ENCODE measurements around the gene COMMD1.
"Not testable (repeated sequence)": the region's sequence is repeated elsewhere in the genome, so short reads cannot be mapped to it uniquely, and the experiment has no call there.

The COMMD1 gene

DNA sequence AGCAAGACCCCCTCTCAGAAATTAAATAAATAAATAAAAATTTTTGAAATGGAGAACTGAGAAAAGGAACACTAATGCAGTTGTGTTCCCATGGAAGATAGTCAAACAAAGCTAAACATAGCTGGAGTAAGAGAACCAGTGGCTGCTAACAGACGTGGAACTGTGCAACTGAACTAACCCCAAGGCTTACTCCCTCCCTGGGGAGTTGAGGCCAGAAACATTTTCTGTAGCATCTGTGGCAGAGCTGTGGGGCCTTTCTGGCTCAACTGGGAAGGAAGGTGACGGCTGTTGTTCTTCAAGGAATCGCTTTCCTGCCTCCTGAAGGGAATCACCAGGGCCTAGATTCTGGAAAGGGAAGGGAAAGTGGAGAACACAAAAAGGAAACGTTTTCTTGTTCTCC is 236.6 kb downstream of the COMMD1 start:
- no peaks in the 10 kb centered on the region for H3K4me1 ChIP-seq (ENCODE audit: control insufficient read depth, insufficient read depth, low read length, unreplicated experiment)
- H3K36me3 ChIP-seq (ENCODE audit: insufficient read depth, low read length): no peaks in the 10 kb centered on the region

DNA sequence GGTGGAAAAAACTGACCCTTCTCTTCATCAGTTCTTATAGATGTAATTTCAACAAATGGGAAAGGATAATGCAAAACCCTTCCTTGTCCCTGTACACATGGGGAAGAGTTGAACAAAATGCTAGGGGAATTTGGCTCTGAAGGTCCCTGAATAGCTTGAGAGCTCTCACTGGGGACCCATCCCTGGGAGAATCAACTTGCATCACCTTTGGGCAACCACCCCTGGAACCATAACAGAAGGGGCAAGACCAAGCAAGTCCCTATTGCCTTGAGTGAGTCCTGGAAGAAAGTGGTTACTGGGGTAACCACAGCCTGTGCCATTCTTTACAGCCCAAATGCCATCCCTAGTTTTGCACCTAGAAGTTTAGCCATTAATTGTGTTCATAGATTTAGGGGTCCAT is 238.2 kb downstream of the COMMD1 start:
- Histone ChIP-seq H3K4me1 (ENCODE audit: control insufficient read depth, insufficient read depth, low read length, unreplicated experiment) (peaks cover 13% of the 10 kb centered on the region), H3K27me3 (ENCODE audit: insufficient read depth, low read length) (no peaks in the 10 kb centered on the region), H3K27ac (ENCODE audit: low read depth, low read length) (no peak overlapping the region)

More for the DNA sequence above, 236.6 kb downstream of the COMMD1 start:
- Histone ChIP-seq H3K27me3 (ENCODE audit: insufficient read depth, low read length) (no peaks in the 10 kb centered on the region), H3K4me3 (ENCODE audit: low read depth, low read length) (no peak overlapping the region), H3K79me2 (ENCODE audit: control insufficient read depth, insufficient read depth, low read length, unreplicated experiment) (no peaks in the 10 kb centered on the region), H3K27ac (ENCODE audit: low read depth, low read length) (no peak overlapping the region), H2AFZ (ENCODE audit: low read length, unreplicated experiment) (no peak overlapping the region)

GRCh38 chr2:62144689-62145477 is 239.4 kb downstream of the COMMD1 start:
- no peak overlapping the region for H2AFZ ChIP-seq (ENCODE audit: low read length, unreplicated experiment)
- H3K4me3 ChIP-seq (ENCODE audit: low read depth, low read length): no peak overlapping the region
- H3K79me2 ChIP-seq (ENCODE audit: control insufficient read depth, insufficient read depth, low read length, unreplicated experiment): no peaks in the 10 kb centered on the region
- H3K36me3 ChIP-seq (ENCODE audit: insufficient read depth, low read length): no peaks in the 10 kb centered on the region
- peaks cover 23% of the 10 kb centered on the region for H3K4me1 ChIP-seq (ENCODE audit: control insufficient read depth, insufficient read depth, low read length, unreplicated experiment)
- H3K27ac ChIP-seq (ENCODE audit: low read depth, low read length): no peak overlapping the region
- no peaks in the 10 kb centered on the region for H3K27me3 ChIP-seq (ENCODE audit: insufficient read depth, low read length)

More for the DNA sequence above, 238.2 kb downstream of the COMMD1 start:
- no peak overlapping the region for H3K4me3 ChIP-seq (ENCODE audit: low read depth, low read length)
- no peaks in the 10 kb centered on the region for H3K36me3 ChIP-seq (ENCODE audit: insufficient read depth, low read length)
- H2AFZ ChIP-seq (ENCODE audit: low read length, unreplicated experiment): no peak overlapping the region
- H3K79me2 ChIP-seq (ENCODE audit: control insufficient read depth, insufficient read depth, low read length, unreplicated experiment): no peaks in the 10 kb centered on the region

- H3K4me1 ChIP-seq (ENCODE audit: control insufficient read depth, insufficient read depth, low read length, unreplicated experiment): peaks cover 27% of the 10 kb centered on the region
- H3K79me2 ChIP-seq (ENCODE audit: control insufficient read depth, insufficient read depth, low read length, unreplicated experiment): no peaks in the 10 kb centered on the region
- no peak overlapping the region for H3K27ac ChIP-seq (ENCODE audit: low read depth, low read length)
- no peak overlapping the region for H2AFZ ChIP-seq (ENCODE audit: low read length, unreplicated experiment)
- no peaks in the 10 kb centered on the region for H3K27me3 ChIP-seq (ENCODE audit: insufficient read depth, low read length)
- H3K36me3 ChIP-seq (ENCODE audit: insufficient read depth, low read length): no peaks in the 10 kb centered on the region
- H3K4me3 ChIP-seq (ENCODE audit: low read depth, low read length): no peak overlapping the region
These were observed 240.1 kb downstream of the COMMD1 start for GRCh38 chr2:62145478-62146100.

DNA sequence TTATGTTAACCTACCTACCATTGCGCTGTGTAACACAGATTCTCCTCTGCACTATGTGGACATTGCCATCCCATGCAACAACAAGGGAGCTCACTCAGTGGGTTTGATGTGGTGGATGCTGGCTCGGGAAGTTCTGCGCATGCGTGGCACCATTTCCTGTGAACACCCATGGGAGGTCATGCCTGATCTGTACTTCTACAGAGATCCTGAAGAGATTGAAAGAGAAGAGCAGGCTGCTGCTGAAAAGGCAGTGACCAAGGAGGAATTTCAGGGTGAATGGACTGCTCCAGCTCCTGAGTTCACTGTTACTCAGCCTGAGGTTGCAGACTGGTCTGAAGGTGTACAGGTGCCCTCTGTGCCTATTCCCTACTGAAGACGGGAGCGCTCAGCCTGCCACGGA is 241.3 kb downstream of the COMMD1 start:
- not testable (repeated sequence) for H3K27me3 ChIP-seq (ENCODE audit: insufficient read depth, low read length); H3K27ac ChIP-seq (ENCODE audit: low read depth, low read length); H2AFZ ChIP-seq (ENCODE audit: low read length, unreplicated experiment); H3K36me3 ChIP-seq (ENCODE audit: insufficient read depth, low read length); H3K79me2 ChIP-seq (ENCODE audit: control insufficient read depth, insufficient read depth, low read length, unreplicated experiment); H3K4me3 ChIP-seq (ENCODE audit: low read depth, low read length)
- peaks cover 36% of the 10 kb centered on the region for H3K4me1 ChIP-seq (ENCODE audit: control insufficient read depth, insufficient read depth, low read length, unreplicated experiment)

DNA sequence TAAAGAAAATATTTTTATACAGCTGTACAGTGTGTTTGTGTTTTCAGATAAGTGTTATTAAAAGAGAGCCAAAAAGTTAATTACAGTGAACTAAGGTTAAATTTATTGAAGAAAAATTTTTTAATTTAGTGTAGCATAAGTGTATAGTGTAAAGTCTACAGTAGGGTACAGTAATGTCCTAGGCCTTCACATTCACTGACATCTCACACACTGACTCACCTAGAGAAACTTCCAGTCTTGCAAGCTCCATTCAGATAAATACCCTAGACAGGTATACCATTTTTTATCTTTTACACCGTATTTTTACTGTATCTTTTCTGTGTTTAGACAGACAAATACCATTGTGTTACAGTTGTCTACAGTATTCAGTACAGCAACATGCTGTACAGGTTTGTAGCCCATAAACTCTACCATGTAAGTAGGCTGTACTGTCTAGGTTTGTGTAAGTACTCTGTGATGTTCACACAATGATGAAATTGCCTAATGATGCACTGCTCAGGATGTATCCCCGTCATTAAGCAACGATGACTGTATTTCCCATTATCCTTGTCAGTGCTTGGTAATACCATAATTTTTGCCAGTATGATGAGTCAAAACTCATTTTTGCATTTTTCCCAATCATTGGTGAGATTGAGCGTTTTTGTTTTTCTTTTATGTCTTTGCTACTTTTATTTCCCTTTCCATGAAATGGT is 242.3 kb downstream of the COMMD1 start:
- no peaks in the 10 kb centered on the region for H3K36me3 ChIP-seq (ENCODE audit: insufficient read depth, low read length)
- peaks cover 40% of the 10 kb centered on the region for H3K4me1 ChIP-seq (ENCODE audit: control insufficient read depth, insufficient read depth, low read length, unreplicated experiment)
- peak overlapping the region; percentile 92 for H3K27ac ChIP-seq (ENCODE audit: low read depth, low read length)
- H3K27me3 ChIP-seq (ENCODE audit: insufficient read depth, low read length): no peaks in the 10 kb centered on the region
- H3K4me3 ChIP-seq (ENCODE audit: low read depth, low read length): no peak overlapping the region
- H3K79me2 ChIP-seq (ENCODE audit: control insufficient read depth, insufficient read depth, low read length, unreplicated experiment): no peaks in the 10 kb centered on the region
- no peak overlapping the region for H2AFZ ChIP-seq (ENCODE audit: low read length, unreplicated experiment)

DNA sequence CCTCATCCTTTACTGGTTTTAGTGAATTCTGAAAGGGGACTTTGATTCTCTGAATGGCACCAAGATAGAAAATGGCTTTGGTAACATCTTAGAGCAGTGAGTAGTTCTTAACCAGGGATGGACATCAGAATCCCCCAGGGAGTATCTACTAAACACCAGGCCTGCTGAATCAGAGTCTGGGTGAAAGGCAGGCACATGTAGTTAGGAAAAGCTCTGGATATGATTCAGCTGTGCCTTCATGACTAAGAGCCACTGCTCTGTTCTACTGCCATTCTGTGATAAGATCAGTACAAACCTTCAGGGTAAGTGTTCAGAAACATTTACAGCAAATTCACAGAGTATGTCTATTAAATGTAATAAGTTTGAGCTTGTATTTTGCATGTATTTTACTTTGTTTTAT is 244.2 kb downstream of the COMMD1 start:
- H3K4me3 ChIP-seq (ENCODE audit: low read depth, low read length): peak overlapping the region; percentile 28; the same call in 1 of the 2 replicates
- no peaks in the 10 kb centered on the region for H3K27me3 ChIP-seq (ENCODE audit: insufficient read depth, low read length)
- no peaks in the 10 kb centered on the region for H3K79me2 ChIP-seq (ENCODE audit: control insufficient read depth, insufficient read depth, low read length, unreplicated experiment)
- H3K4me1 ChIP-seq (ENCODE audit: control insufficient read depth, insufficient read depth, low read length, unreplicated experiment): peaks cover 40% of the 10 kb centered on the region
- no peaks in the 10 kb centered on the region for H3K36me3 ChIP-seq (ENCODE audit: insufficient read depth, low read length)
- H2AFZ ChIP-seq (ENCODE audit: low read length, unreplicated experiment): no peak overlapping the region
- H3K27ac ChIP-seq (ENCODE audit: low read depth, low read length): peak overlapping the region; percentile 92

- Histone ChIP-seq H3K27me3 (ENCODE audit: insufficient read depth, low read length) (no peaks in the 10 kb centered on the region), H3K4me1 (ENCODE audit: control insufficient read depth, insufficient read depth, low read length, unreplicated experiment) (peaks cover 40% of the 10 kb centered on the region), H3K36me3 (ENCODE audit: insufficient read depth, low read length) (no peaks in the 10 kb centered on the region), H3K4me3 (ENCODE audit: low read depth, low read length) (no peak overlapping the region), H3K79me2 (ENCODE audit: control insufficient read depth, insufficient read depth, low read length, unreplicated experiment) (no peaks in the 10 kb centered on the region), H3K27ac (ENCODE audit: low read depth, low read length) (peak overlapping the region; percentile 18), H2AFZ (ENCODE audit: low read length, unreplicated experiment) (no peak overlapping the region)
These were observed 245.3 kb downstream of the COMMD1 start for GRCh38 chr2:62150597-62151305.

GRCh38 chr2:62151306-62151638 is 245.8 kb downstream of the COMMD1 start:
- Histone ChIP-seq H3K36me3 (ENCODE audit: insufficient read depth, low read length) (no peaks in the 10 kb centered on the region), H3K27ac (ENCODE audit: low read depth, low read length) (no peak overlapping the region), H3K4me1 (ENCODE audit: control insufficient read depth, insufficient read depth, low read length, unreplicated experiment) (peaks cover 40% of the 10 kb centered on the region), H3K79me2 (ENCODE audit: control insufficient read depth, insufficient read depth, low read length, unreplicated experiment) (no peaks in the 10 kb centered on the region), H3K4me3 (ENCODE audit: low read depth, low read length) (no peak overlapping the region), H2AFZ (ENCODE audit: low read length, unreplicated experiment) (no peak overlapping the region), H3K27me3 (ENCODE audit: insufficient read depth, low read length) (no peaks in the 10 kb centered on the region)

DNA sequence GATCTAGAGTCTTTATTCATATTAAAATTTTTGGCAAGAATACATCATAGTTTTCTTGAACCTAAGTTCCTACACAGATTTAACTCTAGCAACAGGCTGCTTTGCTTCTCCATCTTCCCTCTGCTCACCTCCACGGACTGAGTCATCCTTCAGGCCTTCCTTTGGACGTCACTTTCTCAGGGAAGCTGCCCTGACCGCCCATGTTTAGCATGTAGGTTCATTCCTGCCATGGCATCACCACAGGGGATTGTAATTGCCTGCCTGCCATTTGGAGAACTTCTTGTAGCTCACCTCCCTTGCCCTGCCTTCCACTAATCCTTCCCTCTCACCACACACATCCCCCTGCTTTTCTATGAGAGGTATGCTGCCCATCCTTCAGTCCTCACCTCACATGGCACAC is 246.5 kb downstream of the COMMD1 start:
- no peaks in the 10 kb centered on the region for H3K27me3 ChIP-seq (ENCODE audit: insufficient read depth, low read length)
- H3K4me1 ChIP-seq (ENCODE audit: control insufficient read depth, insufficient read depth, low read length, unreplicated experiment): peaks cover 40% of the 10 kb centered on the region
- H3K4me3 ChIP-seq (ENCODE audit: low read depth, low read length): no peak overlapping the region
- H2AFZ ChIP-seq (ENCODE audit: low read length, unreplicated experiment): no peak overlapping the region
- H3K79me2 ChIP-seq (ENCODE audit: control insufficient read depth, insufficient read depth, low read length, unreplicated experiment): no peaks in the 10 kb centered on the region
- H3K27ac ChIP-seq (ENCODE audit: low read depth, low read length): no peak overlapping the region
- no peaks in the 10 kb centered on the region for H3K36me3 ChIP-seq (ENCODE audit: insufficient read depth, low read length)
